Kidney (tissue), 14 donors: ENCODE measurements around the gene KCNAB1. TPM values are rescaled to one million over a fixed set of nuclear protein-coding genes. Genes with fewer than 3 reads are reported as not detected.

Experiments used
- DNase-seq, 5 donors: peaks; one replicate each; pipeline ENCODE4 v3.0.0-alpha.2; 2013 to 2020
- FAIRE-seq: peaks from 2 replicates; lab custom pipeline; 2012; peaks lifted over from hg19 to GRCh38; lab: Jason Lieb, UNC
- H3K27ac ChIP-seq, 2 donors: one replicate each; pipeline ENCODE4 v1.7.0; 2013; ENCODE audit warnings: low read depth in 2 of 2, low read length in 2 of 2, inconsistent platforms in 1 of 2
- H3K27me3 ChIP-seq: one replicate; pipeline ENCODE4 v1.7.1; 2013; ENCODE audit warnings: low read length, inconsistent platforms; ENCODE audit not compliant: control insufficient read depth, insufficient read depth
- H3K36me3 ChIP-seq, 3 donors: one replicate each; pipeline versions ENCODE4 v1.7.0 to v1.7.1; 2013; ENCODE audit warnings: low read length in 3 of 3, control low read depth in 1 of 3, inconsistent platforms in 1 of 3; ENCODE audit not compliant: insufficient read depth in 3 of 3, control insufficient read depth in 2 of 3
- H3K4me1 ChIP-seq, 3 donors: one replicate each; pipeline versions ENCODE4 v1.7.0 to v1.7.1; 2013; ENCODE audit warnings: low read length in 3 of 3, inconsistent platforms in 1 of 3, low read depth in 1 of 3; ENCODE audit not compliant: control insufficient read depth in 2 of 3, insufficient read depth in 2 of 3
- H3K4me3 ChIP-seq, 3 donors: one replicate each; pipeline versions ENCODE4 v1.7.0 to v1.8.1; 2013; ENCODE audit warnings: low read length in 3 of 3, control low read depth in 1 of 3, inconsistent platforms in 1 of 3
- H3K9ac ChIP-seq, 3 donors: one replicate each; pipeline versions ENCODE4 v1.7.0 to v1.7.1; 2013; ENCODE audit warnings: low read length in 3 of 3, control low read depth in 1 of 3, inconsistent platforms in 1 of 3
- H3K9me3 ChIP-seq, 3 donors: one replicate each; pipeline versions ENCODE4 v1.7.0 to v1.7.1; 2013; ENCODE audit warnings: low read length in 3 of 3, control low read depth in 1 of 3, inconsistent platforms in 1 of 3; ENCODE audit not compliant: control insufficient read depth in 2 of 3, insufficient read depth in 1 of 3
- CTCF ChIP-seq: IDR thresholded peaks from 3 replicates; pipeline ENCODE4 v1.5.1; 2012; ENCODE audit warnings: mild to moderate bottlenecking, moderate library complexity, borderline replicate concordance; ENCODE audit not compliant: insufficient read depth; ENCODE audit errors: extremely low read depth
- intact Hi-C: fragments of 100-400 bp; cut with DNase I; formaldehyde crosslinking; loops from one replicate; pipeline ENCODE4 v1.11.1; 2022
- polyA plus RNA-seq: library from polyadenylated mRNA; stranded (reverse); fragments of 350-450 nt; fragmentation: Illumina TruSeq; extraction: RNeasy Lipid Tissue Mini Kit (QIAGEN cat#74804); gene quantifications from one replicate; pipeline ENCODE4 v1.2.3, GENCODE V29; 2014; ENCODE audit warnings: low read depth, low replicate concordance; ENCODE audit not compliant: insufficient read depth
- total RNA-seq: library from RNA; stranded (reverse); fragmentation: NEBNext Ultra II Directional; extraction: Animal tissue kit (Norgen Biotek cat#: 25700); gene quantifications from one replicate; pipeline ENCODE4 v1.2.1, GENCODE V29; 2021
- donor health status: control.
- donor health status: control.
- donor health status: control.
- donor health status: control.
- donor health status: control.
- donor health status: DM: yes; HTN: yes; CAD: no.
- donor health status: Normal renal cell carcinoma (clear cell type).

The KCNAB1 gene
- total and polyA plus RNA-seq, 2 donors from 2014 or later = 1.7 to 6.6 TPM

- DNase-seq (no peak), FAIRE-seq (no peak)
- TF ChIP-seq CTCF = no peak
- intact Hi-C loops = no loop called here
- no peaks in the 10 kb centered on the region for H3K36me3 ChIP-seq
- H3K9ac ChIP-seq = no peak overlapping the region
- no peaks in the 10 kb centered on the region for H3K9me3 ChIP-seq
- H3K4me1 ChIP-seq = no peaks in the 10 kb centered on the region
- no peak overlapping the region for H3K4me3 ChIP-seq
- H3K27me3 ChIP-seq = no peaks in the 10 kb centered on the region
- H3K27ac ChIP-seq = no peak overlapping the region
Observed at GRCh38 chr3:156246961-156247725, 126.8 kb downstream of the KCNAB1 start.

GRCh38 chr3:156250550-156250949 is 130.2 kb downstream of the KCNAB1 start:
- no peaks in the 10 kb centered on the region for H3K9me3 ChIP-seq
- H3K27me3 ChIP-seq = no peaks in the 10 kb centered on the region
- intact Hi-C loops = no loop called here
- no peak overlapping the region for H3K4me3 ChIP-seq
- no peaks in the 10 kb centered on the region for H3K4me1 ChIP-seq
- no peaks in the 10 kb centered on the region for H3K36me3 ChIP-seq
- no peak overlapping the region for H3K9ac ChIP-seq
- FAIRE-seq = no peak
- H3K27ac ChIP-seq = no peak overlapping the region
- TF ChIP-seq CTCF = no peak
- DNase-seq = no peak

GRCh38 chr3:156251424-156251823 is 131.0 kb downstream of the KCNAB1 start:
- Histone ChIP-seq H3K4me3 (no peak overlapping the region), H3K36me3 (no peaks in the 10 kb centered on the region), H3K27ac (no peak overlapping the region), H3K9me3 (no peaks in the 10 kb centered on the region), H3K9ac (no peak overlapping the region), H3K27me3 (no peaks in the 10 kb centered on the region), H3K4me1 (no peaks in the 10 kb centered on the region)
- FAIRE-seq (no peak), DNase-seq (no peak)
- intact Hi-C loops = no loop called here
- no peak for TF ChIP-seq CTCF
